ENCODE measurements around the gene TMEM52B.
A peak's percentile ranks its signal among the peaks of the same experiment; 100 is the strongest.

The TMEM52B gene

DNA sequence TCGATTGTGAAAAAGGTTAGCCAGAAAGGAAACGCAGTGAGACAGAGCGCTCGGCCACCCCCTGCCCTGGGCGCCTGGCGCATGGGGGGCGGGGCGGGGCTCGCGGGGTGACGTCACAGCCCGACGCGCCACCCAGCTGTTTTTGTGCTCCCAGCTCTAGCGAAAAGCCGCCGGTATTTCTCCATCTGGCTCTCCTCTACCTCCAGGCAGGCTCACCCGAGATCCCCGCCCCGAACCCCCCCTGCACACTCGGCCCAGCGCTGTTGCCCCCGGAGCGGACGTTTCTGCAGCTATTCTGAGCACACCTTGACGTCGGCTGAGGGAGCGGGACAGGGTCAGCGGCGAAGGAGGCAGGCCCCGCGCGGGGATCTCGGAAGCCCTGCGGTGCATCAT is 33.9 kb downstream of the TMEM52B start, which contains the start of gene GABARAPL1:
GABARAPL1 (plus strand) TSS at position 139 of the 393 bp plus-strand sequence; CDS start at position 392, 253 bp downstream.
- Histone ChIP-seq H3K79me2 (ENCODE audit: insufficient read depth, low read length) (peaks cover 23% of the 10 kb centered on the region), H3K4me2 (ENCODE audit: low read depth, low read length, poor library complexity, severe bottlenecking) (peak within 1 kb of the TSS; percentile 71), H3F3A (ENCODE audit: low read depth) (no peaks in the 10 kb centered on the region), H3K9me3 (ENCODE audit: insufficient read depth, low read depth, low read length) (no peaks in the 10 kb centered on the region), H2AFZ (ENCODE audit: low read length) (peak within 1 kb of the TSS; percentile 93), H3K27me3 (ENCODE audit: insufficient read depth, low read length, poor library complexity, severe bottlenecking) (no peaks in the 10 kb centered on the region), H3K36me3 (ENCODE audit: insufficient read depth, low read length) (no peaks in the 10 kb centered on the region), H4K20me1 (ENCODE audit: insufficient read depth, low read length, poor library complexity, severe bottlenecking) (no peaks in the 10 kb centered on the region), H3K9ac (ENCODE audit: low read depth, low read length, poor library complexity, severe bottlenecking) (peak within 1 kb of the TSS; percentile 64), H3K9me2 (replicated peaks; ENCODE audit: low read depth, low read length) (no peaks in the 10 kb centered on the region), H3K4me3 (ENCODE audit: low read length, poor library complexity, severe bottlenecking) (peak within 1 kb of the TSS; percentile 76), H3K4me1 (ENCODE audit: insufficient read depth, low read length, poor library complexity, severe bottlenecking) (peaks cover 15% of the 10 kb centered on the region)
- TF ChIP-seq, protein P1, sequence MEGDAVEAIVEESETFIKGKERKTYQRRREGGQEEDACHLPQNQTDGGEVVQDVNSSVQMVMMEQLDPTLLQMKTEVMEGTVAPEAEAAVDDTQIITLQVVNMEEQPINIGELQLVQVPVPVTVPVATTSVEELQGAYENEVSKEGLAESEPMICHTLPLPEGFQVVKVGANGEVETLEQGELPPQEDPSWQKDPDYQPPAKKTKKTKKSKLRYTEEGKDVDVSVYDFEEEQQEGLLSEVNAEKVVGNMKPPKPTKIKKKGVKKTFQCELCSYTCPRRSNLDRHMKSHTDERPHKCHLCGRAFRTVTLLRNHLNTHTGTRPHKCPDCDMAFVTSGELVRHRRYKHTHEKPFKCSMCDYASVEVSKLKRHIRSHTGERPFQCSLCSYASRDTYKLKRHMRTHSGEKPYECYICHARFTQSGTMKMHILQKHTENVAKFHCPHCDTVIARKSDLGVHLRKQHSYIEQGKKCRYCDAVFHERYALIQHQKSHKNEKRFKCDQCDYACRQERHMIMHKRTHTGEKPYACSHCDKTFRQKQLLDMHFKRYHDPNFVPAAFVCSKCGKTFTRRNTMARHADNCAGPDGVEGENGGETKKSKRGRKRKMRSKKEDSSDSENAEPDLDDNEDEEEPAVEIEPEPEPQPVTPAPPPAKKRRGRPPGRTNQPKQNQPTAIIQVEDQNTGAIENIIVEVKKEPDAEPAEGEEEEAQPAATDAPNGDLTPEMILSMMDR (conservative IDR thresholded peaks at IDR 0.05; ENCODE audit: low read length), result no peak
- no peak for TF ChIP-seq EZH2phosphoT487 (IDR thresholded peaks at IDR 0.05; ENCODE audit: borderline replicate concordance)

DNA sequence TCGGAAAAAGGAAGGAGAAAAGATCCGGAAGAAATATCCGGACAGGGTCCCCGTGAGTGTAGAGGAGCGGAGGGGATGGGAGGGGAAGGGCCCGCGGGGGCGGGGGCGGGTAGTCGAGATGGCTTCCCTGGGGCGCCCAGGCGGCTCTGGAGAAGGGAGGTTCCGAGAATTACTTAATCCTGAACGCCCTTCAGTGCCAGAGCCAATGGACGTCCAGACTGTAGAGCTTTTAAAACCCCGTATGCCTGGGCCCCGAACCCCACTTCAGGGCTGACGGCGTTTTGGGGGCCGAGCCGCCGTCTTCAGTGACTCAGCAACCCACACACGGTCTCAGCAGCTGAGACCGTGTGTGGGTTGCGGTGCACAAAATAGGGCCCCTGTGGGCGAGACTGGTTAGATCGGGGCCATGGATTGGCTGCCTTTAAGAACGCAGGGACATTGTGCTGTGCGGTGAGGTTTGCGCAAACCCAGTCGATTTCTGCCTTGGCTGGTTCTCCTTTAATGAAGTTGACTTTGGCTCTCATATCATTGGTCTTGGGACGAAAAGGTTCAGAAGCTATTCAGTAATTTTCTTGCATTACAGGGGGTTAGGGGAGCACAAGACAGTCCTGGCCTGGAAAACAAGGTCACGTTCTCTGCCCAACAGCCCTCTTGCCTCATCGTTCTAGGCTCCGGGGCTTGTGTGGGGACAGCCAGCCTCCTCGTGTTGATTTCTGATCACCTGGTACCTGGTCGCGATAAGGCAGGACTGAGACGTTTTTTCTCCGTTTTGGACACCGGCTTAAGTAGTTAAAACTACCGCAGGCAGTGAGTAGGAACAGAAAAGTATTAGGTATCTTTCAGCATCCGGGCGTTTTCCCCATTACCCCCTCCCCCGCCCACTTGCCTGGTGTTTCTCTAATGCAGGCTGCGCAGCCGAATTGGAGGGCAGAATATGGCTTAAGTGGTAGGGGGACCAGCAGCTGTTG is 34.6 kb downstream of the TMEM52B start:
- Histone ChIP-seq H3K9me2 (replicated peaks; ENCODE audit: low read depth, low read length) (no peaks in the 10 kb centered on the region), H3K36me3 (ENCODE audit: insufficient read depth, low read length) (no peaks in the 10 kb centered on the region), H3K4me2 (ENCODE audit: low read depth, low read length, poor library complexity, severe bottlenecking) (peak overlapping the region; percentile 71), H3K4me1 (ENCODE audit: insufficient read depth, low read length, poor library complexity, severe bottlenecking) (peaks cover 15% of the 10 kb centered on the region), H3K9me3 (ENCODE audit: insufficient read depth, low read depth, low read length) (no peaks in the 10 kb centered on the region), H3K9ac (ENCODE audit: low read depth, low read length, poor library complexity, severe bottlenecking) (peak overlapping the region; percentile 64), H3F3A (ENCODE audit: low read depth) (no peaks in the 10 kb centered on the region), H2AFZ (ENCODE audit: low read length) (peak overlapping the region; percentile 93), H3K27me3 (ENCODE audit: insufficient read depth, low read length, poor library complexity, severe bottlenecking) (no peaks in the 10 kb centered on the region), H3K79me2 (ENCODE audit: insufficient read depth, low read length) (peaks cover 23% of the 10 kb centered on the region), H3K4me3 (ENCODE audit: low read length, poor library complexity, severe bottlenecking) (peak overlapping the region; percentile 76), H4K20me1 (ENCODE audit: insufficient read depth, low read length, poor library complexity, severe bottlenecking) (no peaks in the 10 kb centered on the region)
- TF ChIP-seq EZH2phosphoT487 (IDR thresholded peaks at IDR 0.05; ENCODE audit: borderline replicate concordance), result no peak
- TF ChIP-seq, protein P1 (conservative IDR thresholded peaks at IDR 0.05; ENCODE audit: low read length), result no peak

DNA sequence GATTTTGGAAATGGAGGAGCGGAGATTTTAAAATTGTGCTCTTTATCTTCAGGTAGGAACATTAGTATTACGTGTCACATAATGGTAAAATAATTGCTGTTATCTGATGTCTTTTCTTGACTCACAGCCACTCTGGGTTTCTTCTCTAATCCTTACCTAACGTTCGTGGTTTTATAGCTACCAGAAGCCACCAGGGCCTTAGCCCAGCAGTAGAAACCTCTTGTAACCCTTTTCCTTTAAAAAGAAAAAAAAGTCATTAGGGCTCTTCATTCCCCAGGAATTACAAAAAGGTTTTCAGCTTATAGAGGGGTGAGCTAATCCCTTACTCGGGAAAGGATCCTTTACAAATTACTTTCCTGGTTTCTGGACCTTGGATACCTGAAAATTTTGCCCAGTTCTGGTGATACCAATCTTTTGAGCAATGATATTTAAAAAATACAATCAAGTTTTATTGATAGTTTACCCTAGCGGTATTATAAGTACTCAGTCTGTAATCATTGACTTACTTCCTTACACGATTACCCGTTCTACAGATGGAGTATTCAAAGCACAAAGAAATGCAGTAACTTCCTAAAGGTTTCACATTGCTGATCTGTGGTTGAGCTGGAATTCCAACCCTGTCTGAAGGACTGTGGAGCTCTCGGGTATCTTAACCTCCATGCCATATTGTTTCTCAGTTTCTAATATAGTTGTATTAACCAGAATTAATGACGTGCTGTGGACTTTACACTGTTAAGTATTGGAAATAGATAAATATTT is 35.5 kb downstream of the TMEM52B start:
- no peaks in the 10 kb centered on the region for H3K27me3 ChIP-seq (ENCODE audit: insufficient read depth, low read length, poor library complexity, severe bottlenecking)
- peak overlapping the region; percentile 76 for H3K4me3 ChIP-seq (ENCODE audit: low read length, poor library complexity, severe bottlenecking)
- no peak for TF ChIP-seq EZH2phosphoT487 (IDR thresholded peaks at IDR 0.05; ENCODE audit: borderline replicate concordance)
- TF ChIP-seq, protein P1 (conservative IDR thresholded peaks at IDR 0.05; ENCODE audit: low read length), result no peak
- peaks cover 23% of the 10 kb centered on the region for H3K79me2 ChIP-seq (ENCODE audit: insufficient read depth, low read length)
- no peaks in the 10 kb centered on the region for H3K9me3 ChIP-seq (ENCODE audit: insufficient read depth, low read depth, low read length)
- no peaks in the 10 kb centered on the region for H4K20me1 ChIP-seq (ENCODE audit: insufficient read depth, low read length, poor library complexity, severe bottlenecking)
- H3K4me1 ChIP-seq (ENCODE audit: insufficient read depth, low read length, poor library complexity, severe bottlenecking), result peaks cover 15% of the 10 kb centered on the region
- H3K4me2 ChIP-seq (ENCODE audit: low read depth, low read length, poor library complexity, severe bottlenecking), result peak overlapping the region; percentile 71
- H3K9ac ChIP-seq (ENCODE audit: low read depth, low read length, poor library complexity, severe bottlenecking), result peak overlapping the region; percentile 64
- no peaks in the 10 kb centered on the region for H3K9me2 ChIP-seq (replicated peaks; ENCODE audit: low read depth, low read length)
- H2AFZ ChIP-seq (ENCODE audit: low read length), result peak overlapping the region; percentile 93; the same call in 1 of the 2 replicates
- H3K36me3 ChIP-seq (ENCODE audit: insufficient read depth, low read length), result no peaks in the 10 kb centered on the region
- no peaks in the 10 kb centered on the region for H3F3A ChIP-seq (ENCODE audit: low read depth)
